ENCODE results near the gene CCDC43.

DNA sequence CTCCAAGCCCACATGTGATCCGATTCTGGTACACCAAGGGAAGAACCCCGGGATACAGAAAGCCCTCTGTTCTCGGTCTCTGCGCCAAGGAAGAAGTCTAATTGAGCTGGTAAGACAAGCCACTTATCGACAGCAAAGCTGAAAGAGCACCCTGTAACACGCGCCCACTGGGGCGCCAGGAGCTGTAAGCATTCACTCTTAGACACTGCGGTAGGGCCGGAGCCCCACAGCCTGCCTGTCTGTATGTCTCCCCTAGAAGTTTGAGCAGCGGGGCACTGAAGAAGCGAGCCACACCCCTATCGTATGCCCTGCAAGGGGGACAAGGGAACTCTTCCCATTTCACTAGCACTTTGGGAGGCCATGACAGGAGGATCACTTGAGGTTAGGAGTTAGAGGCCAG lies 60.3 kb downstream of the CCDC43 start:
- TF ChIP-seq POLR2AphosphoS5 (IDR thresholded peaks at IDR 0.05) (no peak), EP300 (IDR thresholded peaks at IDR 0.05) (no peak)
- TF ChIP-seq, protein P1, sequence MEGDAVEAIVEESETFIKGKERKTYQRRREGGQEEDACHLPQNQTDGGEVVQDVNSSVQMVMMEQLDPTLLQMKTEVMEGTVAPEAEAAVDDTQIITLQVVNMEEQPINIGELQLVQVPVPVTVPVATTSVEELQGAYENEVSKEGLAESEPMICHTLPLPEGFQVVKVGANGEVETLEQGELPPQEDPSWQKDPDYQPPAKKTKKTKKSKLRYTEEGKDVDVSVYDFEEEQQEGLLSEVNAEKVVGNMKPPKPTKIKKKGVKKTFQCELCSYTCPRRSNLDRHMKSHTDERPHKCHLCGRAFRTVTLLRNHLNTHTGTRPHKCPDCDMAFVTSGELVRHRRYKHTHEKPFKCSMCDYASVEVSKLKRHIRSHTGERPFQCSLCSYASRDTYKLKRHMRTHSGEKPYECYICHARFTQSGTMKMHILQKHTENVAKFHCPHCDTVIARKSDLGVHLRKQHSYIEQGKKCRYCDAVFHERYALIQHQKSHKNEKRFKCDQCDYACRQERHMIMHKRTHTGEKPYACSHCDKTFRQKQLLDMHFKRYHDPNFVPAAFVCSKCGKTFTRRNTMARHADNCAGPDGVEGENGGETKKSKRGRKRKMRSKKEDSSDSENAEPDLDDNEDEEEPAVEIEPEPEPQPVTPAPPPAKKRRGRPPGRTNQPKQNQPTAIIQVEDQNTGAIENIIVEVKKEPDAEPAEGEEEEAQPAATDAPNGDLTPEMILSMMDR (IDR thresholded peaks at IDR 0.05) = no peak

Measured in upper lobe of left lung (tissue), 4 donors.